HG03135 (cell line): ENCODE measurements around the gene C3.

Experiments
- ATAC-seq: cut with Tn5 transposase; IDR thresholded peaks from one replicate; pipeline ENCODE4 v1.9.1; 2021; ENCODE audit warnings: mild to moderate bottlenecking, moderate library complexity; ENCODE audit not compliant: unreplicated experiment

Gene C3

GRCh38 chr19:6731822-6732221, 11.4 kb upstream of the C3 start:
- ATAC-seq, result no peak

GRCh38 chr19:6730941-6731670, 10.7 kb upstream of the C3 start:
- ATAC-seq, result no peak

GRCh38 chr19:6730153-6730804, 9.8 kb upstream of the C3 start:
- no peak for ATAC-seq

DNA sequence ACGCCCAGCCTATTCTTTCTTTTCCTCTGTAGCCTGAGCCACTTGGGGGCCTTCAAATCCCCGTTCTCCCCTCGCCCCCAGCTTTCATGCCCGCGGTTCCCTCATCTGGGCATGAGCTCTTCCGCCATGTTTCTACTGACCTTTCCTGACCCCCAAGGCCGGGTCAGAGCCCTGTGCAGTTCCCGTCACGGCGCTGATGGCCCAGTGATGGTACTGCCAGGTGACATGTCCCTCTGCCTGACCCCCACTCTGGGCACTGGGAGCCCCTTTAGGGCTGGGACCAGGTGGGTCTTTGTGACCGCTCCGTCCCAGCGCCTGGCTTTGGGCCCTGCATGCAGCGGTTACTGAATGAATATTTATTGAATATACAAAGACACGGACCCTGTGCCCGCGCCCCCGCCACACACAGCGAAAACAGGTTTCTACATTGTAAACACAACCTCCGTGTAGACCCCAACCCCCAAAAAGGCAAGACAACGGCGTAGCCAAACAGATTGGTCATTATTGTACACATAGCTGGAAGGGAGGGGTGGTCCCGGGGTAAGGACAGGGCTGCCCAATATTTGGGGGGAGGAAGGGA, 9.2 kb upstream of the C3 start:
- ATAC-seq, result no peak

DNA sequence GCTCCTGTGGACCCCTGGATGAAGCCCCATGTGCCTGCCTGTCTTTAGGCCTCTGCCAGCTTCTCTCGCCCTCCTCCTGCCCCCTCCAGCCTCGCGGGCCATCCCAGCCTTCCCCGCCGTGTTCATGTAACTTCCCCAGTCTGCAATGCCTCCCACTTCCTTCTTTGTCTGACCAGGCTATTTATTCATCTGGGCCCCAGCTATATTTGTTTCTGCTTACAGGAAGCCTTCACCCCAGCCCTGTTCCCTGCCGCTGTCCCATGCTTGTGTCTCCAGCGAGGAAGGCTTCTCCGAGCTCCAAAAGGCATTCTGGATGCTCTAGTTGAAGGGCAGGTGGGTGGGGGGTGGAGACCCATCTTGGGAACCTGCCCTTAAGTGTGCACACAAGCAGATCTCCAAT, 7.9 kb upstream of the C3 start:
- no peak for ATAC-seq

DNA sequence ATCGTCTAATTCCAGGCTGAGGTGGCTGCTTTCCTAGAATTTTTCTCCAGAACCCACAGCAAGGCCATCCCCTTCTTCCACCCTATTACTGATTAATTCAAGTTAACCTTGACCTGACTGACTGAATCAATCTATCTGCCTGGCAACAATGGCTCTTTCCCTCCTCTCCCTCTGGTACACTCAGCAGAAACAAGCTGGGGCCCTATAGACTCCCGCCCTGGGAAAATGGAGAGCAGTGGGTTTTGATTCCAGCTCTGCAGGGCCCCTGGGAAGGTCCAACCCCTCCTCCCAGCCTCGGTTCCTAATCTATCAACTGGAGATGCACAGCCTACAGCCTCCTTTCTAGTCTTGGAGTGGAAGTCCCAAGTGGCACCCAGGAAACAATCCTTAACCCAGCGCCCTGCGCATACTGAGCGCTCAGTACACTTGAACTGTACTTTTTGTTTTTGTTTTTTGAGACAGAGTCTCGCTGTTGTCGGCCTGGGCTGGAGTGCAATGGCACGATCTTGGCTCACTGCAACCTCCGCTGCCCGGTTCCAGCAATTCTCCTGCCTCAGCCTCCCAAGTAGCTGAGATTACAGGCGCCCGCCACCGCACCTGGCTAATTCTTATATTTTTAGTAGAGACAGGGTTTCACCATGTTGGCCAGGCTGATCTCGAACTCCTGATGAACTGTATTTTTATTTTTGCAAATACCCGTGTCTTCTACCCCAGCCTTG, 5.2 kb upstream of the C3 start:
- ATAC-seq, result no peak

DNA sequence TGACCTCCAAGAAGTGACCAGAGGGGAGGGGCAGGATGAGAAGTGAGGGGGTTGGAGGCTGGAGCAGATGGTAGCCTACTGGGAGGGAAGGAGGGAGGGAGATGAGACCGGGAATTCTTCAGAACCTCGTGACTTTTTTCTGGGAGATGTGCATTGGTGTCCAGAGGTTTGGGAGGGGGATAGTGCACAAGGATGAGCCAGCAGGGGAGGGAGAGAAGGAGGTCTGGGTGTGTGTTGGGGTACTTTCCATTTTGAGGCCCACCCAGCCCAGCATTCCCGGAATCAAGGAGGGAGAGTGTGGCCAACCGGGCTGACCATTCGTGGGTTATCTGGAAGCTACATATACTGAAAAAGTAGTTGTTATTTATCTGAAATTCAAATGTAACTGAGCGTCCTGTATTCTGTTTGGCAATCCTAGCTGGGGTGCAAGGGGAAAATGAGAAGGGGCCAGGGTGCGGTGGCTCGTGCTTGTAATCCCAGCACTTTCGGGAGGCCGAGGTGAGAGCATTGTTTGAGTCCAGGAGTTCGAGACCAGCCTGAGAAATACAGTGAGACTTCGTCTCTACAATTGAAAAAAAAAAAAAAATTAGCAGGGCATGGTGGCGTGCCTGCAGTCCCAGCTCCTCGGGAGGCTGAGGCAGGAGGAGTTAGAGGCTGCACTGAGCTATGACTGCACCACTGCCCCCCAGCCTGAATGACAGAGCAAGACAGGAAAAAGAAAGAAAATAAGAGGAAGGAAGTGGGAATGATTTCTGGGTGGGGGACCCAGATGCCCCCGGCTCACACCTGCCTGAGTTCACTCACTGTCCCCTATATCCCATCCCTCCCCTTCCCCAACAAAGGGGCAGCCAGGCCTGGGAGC, 4.4 kb upstream of the C3 start:
- ATAC-seq, result no peak

- ATAC-seq, result no peak
These were observed 3.3 kb upstream of the C3 start for GRCh38 chr19:6723738-6724137.

- no peak for ATAC-seq
These were observed 2.7 kb upstream of the C3 start for GRCh38 chr19:6723108-6723618.

GRCh38 chr19:6721773-6722172, 1.3 kb upstream of the C3 start:
- ATAC-seq, result no peak

DNA sequence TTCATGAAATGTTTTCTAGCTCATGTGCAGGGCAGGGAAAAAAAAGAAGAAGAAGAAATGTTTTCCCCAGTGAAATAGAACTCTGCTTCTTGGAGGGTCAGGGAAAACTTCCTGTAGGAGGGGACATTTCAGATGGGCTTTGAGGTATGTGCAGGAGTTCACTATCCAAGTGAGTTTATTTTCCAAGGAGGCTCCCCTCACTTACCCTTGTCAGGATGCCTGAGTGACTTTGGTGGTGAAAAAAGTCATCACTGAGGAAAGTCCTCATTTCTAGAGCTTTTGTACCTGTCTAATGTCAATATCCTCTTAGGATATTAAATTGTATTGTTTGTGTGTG, 656 bp upstream of the C3 start:
- no peak for ATAC-seq

- ATAC-seq, result no peak
These were observed 470 bp downstream of the C3 start for GRCh38 chr19:6719992-6720368.

DNA sequence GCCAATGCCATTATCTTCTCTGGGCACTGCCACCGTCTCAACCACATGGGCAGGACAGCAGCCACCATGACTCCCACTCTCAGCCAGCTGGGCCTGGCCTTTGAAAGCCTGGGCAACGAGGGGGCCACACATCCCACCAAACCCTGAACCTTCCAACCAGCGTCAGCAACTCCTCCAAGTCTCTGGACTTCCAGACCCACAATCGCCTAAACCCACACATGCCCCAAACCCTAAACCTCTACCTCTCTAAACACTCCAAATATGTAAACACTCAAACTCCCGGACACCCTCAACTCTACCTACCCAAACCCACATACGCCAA, 949 bp downstream of the C3 start:
- no peak for ATAC-seq

GRCh38 chr19:6718741-6719539, 1.5 kb downstream of the C3 start:
- ATAC-seq, result no peak

DNA sequence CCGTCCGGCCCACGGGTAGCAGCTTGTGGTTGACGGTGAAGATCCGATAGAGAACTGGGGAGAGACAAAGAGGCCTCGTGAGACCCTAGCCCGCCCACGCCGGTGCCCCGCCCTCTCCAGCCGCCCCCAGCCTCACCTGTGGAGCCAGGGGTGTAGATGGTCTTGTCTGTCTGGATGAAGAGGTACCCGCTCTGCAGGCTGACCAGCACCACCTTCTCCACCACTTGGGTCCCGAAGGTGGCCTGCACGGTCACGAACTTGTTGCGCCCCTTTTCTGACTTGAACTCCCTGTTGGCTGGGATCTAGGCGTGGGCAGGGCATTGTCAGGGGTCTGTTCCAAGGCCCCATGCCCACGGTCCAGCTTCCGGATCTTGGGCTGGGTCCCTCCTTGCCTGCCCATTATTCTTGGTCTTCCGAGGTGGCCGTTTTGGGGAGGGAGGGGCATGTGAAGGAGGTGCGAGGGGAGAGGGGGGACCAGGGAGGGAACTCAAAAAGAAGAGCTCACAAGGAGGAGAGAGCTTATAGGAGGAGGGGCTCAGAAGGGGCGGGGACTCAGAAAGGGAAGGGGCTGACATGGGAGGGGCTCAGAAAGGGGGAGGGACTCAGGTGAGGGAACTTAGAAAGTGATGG, 2.2 kb downstream of the C3 start:
- ATAC-seq, result no peak

DNA sequence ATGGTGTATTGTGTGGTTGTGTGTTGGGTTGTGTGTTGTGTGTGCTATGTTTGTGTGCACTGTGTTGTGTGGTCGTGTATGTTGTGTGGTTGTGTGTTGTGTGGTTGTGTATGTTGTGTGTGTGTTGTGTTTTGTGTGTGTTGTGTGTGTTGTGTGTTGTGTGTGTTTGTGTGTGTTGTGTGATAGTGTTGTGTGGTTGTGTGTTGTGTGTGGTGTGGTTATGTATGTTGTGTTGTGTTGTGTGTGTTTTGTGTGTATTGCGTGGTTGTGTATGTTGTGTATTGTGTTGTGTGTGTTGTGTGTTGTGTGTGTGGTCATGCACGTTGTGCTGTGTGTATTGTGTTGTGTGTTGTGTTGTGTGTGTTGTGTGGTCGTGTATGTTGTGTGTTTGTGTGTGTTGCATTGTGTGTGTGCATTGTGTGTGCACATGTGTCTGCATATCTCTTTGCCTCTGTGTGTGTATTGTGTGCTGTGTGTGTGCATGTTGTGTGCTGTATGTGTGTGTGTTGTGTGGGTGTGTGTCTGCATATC, 2.9 kb downstream of the C3 start:
- ATAC-seq, result no peak

- no peak for ATAC-seq
These were observed 3.4 kb downstream of the C3 start for GRCh38 chr19:6717036-6717435.

GRCh38 chr19:6716610-6716970, 3.9 kb downstream of the C3 start:
- no peak for ATAC-seq

DNA sequence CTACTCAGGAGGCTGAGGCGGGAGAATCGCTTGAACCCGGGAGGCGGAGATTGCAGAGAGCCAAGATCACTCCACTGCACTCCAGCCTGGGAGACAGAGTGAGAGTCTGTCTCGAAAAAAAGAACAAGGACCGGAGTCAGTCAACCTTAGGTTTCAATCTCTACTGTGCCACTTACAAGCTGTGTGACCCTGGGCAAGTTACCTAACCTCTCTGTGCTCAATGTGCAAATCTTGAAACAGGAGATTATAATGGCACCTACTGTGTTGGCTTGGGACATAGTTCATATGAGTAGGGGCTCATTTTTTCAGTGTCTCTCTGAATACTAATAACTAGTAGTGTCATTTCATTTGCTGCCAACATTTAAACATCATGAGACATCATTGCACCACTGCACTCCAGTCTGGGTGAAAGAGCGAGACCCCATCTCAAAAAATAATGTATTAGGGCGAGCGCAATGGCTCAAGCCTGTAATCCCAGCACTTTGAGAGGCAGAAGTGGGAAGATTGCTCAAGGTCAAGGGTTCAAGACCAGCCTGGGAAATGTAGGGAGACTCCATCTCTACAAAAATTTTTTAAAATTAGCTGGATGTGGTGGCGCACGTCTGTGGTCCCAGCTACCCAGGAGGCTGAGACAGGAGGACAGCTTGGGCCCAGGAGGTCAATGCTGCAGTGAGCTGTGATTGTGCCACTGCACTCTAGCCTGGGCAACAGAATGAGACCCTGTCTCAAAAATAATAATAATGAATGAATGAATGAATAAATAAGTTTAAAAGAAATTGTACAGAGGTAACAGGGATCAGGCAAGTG, 5.5 kb downstream of the C3 start:
- no peak for ATAC-seq
